Activated CD8-positive, alpha-beta memory T cell treated with anti-CD3 and anti-CD28 coated beads for 36 hours (primary cell): ENCODE measurements around the gene PRKAG2. TPM values are rescaled to one million over a fixed set of nuclear protein-coding genes. Genes with fewer than 3 reads are reported as not detected.

ENCODE experiments used
- CTCF ChIA-PET: fragments of 350-600 bp; sonication (Branson Sonifier 250); formaldehyde crosslinking; loops from one replicate; lab custom pipeline; 2021; ENCODE audit warnings: antibody characterized with exemption; lab: Charles Lee
- POLR2A ChIA-PET: fragments of 350-600 bp; sonication (Branson Sonifier 250); formaldehyde crosslinking; loops from one replicate; lab custom pipeline; 2021; ENCODE audit warnings: antibody characterized with exemption; lab: Charles Lee
- total RNA-seq, 2 experiments: library from RNA; stranded (reverse); gene quantifications; one replicate each; pipeline ENCODE4 v1.2.3, GENCODE V29; 2021

PRKAG2 gene
- total RNA-seq, 2 experiments from 2014 or later, result 23.6 to 24.8 TPM

DNA sequence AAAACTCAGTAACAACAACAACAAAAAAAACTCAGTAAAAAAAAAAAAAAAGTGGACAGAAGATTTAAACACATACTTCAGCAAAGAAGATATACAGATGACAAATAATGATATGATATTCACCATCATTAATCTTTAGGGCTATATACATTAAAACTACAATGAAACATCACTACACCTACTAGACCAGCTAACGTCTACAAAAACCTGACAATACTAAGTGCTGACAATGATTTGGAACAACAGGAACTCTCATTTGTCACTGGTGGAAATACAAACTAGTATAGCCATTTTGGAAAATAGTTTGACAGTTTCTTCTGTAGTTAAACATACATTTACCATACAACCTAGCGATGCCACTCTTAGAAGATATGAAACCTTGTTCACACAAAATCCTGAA is 185.5 kb downstream of the PRKAG2 start:
- POLR2A ChIA-PET, result no interaction called here

DNA sequence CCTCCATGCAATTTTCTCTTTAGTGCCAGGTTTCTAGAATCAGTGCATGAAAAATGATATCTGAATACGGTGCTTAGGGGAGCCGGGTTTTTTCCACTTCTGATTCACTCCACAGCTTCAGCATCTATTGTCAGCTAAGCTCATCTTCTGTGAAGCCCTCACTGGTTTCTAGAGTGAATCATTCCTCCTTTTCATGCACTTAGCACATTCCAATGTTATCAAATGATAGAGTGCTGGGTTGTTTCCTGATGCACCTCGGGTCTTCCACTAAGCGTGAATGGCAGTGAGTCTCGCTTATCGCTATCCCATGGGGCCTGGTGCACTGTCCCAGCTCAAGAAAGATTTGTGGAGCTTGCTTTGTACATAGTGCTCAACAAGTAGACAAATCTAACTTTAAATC is 186.3 kb downstream of the PRKAG2 start:
- CTCF ChIA-PET, result no interaction called here
- POLR2A ChIA-PET, result no interaction called here

More for the DNA sequence above, 185.5 kb downstream of the PRKAG2 start:
- CTCF ChIA-PET, result no interaction called here

DNA sequence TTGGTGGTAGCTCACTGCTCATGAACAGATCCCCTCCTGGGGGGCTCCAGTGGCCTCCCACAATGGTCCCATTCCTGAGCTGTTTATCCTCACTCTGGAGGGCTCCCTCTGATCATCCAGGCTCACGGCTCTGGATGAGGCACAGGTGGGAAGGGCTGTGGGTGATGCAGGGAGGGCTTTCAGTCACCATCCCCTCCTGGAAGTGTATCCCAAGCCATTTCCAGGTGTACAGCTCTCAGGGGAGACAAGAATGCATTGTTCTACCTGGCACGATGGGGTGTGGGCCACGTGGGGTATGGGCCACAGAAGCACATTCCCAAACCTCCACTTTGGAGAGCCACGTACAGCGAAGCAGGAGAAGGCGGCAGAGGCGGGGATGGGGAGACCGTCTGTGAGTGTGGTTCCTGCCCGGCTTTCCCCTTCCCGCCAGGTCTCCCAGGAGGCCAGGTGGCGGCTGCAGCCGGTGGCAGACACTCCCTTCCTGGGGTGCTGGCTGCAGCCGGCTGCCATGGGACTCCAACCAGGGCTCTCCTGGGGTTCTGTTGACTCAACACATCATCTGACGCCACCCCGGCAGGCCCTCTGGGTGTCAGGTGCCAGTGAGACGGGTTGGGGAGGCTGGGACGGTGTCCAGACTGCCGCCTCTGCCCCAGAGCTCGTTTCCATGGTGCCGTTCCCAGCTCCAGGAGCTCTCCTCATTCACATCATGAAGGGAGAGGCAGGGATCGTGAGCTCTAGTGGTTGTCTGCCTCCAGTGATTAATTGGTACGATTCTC is 187.5 kb downstream of the PRKAG2 start:
- CTCF ChIA-PET, result interaction anchor here (0.9 kb wide), 1 partner anchor 247 kb away, joined by 4 read pairs; no protein-coding TSS in a partner anchor
- POLR2A ChIA-PET, result no interaction called here

DNA sequence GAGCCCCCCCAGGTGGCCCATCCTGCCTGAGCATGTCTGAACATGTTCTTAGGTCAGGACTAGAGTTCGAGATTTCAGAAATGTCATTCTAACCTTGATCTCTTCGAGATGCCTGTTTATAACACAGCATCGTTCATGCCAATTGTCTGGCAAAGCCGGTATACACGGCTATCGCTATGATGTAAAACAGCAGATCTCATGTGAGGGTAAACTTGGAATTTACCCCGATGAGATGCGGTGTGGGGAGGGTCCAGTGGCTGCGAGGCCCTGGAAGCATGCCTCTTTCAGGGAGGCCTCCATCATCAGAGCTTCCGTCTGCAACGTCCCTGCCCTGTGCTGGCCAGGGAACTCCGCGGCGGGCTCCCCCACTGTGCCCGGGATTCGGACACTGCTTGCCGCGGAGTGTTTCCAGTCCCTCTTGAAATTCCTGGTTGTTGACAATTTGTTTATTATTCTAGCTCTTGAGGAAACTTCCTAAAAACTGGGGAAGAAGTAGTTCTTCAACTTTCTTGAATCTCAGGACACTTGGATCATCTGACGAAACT is 188.6 kb downstream of the PRKAG2 start:
- POLR2A ChIA-PET, result no interaction called here

DNA sequence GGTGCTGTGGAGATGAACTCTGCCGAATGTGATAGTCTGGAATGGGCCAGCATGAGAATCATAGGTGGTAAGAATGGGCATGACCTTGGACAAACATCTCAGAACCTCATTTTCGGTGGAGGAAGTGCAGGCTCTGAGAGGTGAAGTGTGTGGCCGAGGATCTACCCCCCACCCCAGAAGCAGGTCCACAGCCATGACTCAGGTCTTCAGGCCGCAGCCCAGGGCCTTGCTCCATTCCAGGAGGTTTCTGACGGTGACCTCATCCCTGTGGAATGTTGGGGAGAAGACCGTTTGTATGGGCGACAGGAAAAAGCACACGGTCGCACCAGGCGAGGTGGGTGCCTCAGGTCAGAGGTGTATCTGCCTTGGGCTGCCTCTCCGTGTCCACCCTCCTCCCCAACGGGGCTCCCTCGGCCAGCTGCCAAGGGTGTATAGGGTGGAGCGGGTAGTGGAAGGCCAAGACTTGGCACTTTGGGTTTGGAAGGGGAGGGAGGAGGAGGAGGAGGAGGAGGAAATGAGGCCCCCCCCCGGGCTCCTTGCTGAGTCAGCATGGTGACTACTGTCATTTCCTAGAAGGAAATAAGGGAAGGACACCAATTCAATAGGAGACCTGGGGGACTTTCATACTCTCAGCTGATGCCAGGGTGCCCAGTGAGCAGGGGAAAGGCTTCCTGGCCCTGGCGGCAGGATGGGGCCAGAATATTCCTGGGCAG is 189.2 kb downstream of the PRKAG2 start:
- ChIA-PET CTCF (no interaction called here), POLR2A (no interaction called here)

More for the DNA sequence above, 188.6 kb downstream of the PRKAG2 start:
- CTCF ChIA-PET, result interaction anchor here (0.9 kb wide), 1 partner anchor 248 kb away, joined by 4 read pairs; no protein-coding TSS in a partner anchor

DNA sequence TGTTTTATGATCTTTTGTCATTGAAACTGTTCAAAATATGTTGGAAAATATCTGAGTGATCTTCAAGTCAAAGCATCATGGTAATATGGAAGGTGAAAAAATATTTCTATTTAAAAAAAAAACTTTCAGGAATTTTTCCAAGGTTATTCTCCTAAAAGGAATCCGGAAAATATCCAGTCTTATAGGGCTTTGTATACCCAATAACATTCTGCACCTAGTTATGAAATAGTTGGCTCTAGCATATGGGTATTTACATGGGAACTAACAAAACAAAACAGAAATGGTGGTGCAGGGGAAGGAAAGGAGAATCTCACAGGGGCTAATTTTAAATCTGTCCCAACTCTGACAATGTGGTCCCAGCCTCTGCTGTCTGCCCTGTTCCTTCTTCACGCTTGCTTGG is 190.1 kb downstream of the PRKAG2 start:
- ChIA-PET POLR2A (no interaction called here), CTCF (no interaction called here)

DNA sequence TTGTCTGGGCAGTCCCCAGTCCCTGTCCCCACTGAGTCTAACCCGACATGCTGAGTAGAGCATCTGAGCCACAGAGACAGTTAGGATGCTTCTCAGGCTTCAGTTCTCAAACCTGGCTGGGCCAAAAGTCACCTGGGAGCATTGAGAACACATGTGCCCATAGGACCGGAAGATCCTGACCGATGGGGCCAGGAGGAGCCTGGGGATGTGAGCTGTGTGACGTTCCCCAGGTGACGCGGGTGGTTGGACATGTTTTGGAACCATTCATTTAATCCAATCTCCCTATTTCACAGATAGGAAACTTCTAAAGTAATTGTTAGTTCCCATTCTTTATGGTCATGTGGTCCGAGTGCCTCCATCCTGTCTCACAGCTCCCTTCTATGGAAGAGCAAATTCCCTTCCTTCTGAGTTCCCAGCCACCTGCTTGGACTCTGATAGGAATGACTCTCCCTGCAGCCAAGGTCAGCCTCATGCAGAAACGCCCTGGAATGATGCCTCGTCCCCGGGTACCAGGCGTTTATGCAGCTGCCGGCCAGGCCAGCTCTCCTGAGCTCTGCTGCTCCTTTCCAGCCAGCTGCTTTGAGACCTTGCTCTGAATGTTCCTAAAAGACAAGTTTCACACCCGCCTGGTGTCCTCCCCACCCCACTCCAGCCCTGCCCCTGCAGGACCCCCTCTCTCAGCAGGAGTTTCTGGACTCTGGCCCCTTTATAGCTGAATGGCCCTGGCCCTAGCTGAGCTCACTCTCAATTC is 190.7 kb downstream of the PRKAG2 start:
- CTCF ChIA-PET, result no interaction called here
- POLR2A ChIA-PET, result no interaction called here

DNA sequence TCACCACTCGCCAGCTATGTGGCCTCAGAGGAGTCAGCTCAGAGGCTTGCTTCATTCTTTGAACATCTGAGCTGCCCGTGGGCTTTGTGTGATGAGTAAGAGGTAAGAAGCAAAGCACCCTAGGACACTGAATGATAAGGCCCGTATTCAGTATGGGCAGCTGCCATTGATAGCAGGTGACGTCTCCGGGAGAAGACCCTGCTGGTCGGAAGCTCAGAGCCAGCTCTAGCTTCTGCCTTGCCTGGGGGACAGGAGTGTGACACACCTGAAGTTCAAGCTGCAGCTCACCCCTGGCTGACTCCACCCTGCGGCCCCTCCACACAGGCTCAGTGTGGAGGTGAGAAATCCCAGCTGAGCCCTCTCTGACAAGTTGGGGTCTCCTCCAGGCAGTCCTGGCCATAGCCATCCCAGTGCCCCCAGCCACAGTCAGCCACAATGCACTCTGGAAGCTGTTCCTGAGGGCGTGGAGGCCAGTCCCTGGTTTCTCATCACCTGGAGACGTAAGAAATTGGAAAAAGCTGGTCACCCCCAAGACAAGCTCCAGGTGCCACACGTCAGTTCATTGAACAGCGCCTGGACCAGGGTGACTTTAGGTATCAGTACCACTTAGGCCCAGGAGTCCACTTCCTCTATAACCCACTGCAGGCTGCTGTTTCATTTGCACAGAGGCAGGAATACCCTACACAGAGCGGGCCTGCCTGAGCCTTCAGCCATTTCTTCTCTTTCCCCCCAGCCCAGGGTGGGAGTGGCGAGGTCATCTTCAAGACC is 192.3 kb downstream of the PRKAG2 start:
- CTCF ChIA-PET, result interaction anchor here (0.7 kb wide), 1 partner anchor 235 kb away, joined by 3 read pairs; no protein-coding TSS in a partner anchor

DNA sequence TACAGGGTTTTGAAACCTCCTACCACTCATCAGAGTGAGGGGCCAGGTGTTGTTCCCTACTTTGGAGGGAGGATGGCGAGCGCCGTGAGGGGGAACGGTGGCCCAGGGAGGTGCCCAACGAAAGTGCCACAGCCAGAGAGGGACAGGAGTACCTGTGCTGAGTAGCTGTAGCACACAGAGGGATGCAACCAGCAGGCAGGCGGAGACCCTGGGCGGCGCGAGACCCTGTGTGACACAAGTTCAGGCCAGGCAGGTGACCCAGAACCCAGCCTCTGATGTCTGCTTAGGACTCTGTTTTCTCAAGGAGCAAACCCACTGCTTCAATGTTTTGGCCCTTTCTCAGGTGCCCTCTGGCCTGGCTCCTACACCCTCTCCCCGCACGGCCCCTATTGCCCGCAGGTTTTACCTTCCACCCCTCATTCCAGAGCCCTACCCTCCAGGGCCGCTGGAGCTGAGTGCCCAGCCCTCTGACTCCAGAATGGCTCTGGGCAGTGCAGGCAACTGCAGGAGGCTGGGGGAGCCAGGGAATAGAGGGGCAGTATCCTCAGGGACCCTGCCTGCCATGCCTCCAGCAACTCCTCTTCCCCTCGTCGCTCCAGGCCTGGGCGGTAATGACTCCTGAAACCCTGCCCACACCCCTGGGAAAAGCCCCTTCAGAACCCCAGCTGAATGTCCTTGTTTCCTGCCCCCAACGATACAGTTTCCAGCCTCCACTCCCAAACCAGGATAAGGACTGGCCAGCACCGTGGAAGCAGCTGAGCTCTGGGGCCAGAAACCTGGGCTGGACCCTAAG is 193.1 kb downstream of the PRKAG2 start:
- ChIA-PET POLR2A (no interaction called here), CTCF (no interaction called here)

More for the DNA sequence above, 192.3 kb downstream of the PRKAG2 start:
- POLR2A ChIA-PET, result no interaction called here

DNA sequence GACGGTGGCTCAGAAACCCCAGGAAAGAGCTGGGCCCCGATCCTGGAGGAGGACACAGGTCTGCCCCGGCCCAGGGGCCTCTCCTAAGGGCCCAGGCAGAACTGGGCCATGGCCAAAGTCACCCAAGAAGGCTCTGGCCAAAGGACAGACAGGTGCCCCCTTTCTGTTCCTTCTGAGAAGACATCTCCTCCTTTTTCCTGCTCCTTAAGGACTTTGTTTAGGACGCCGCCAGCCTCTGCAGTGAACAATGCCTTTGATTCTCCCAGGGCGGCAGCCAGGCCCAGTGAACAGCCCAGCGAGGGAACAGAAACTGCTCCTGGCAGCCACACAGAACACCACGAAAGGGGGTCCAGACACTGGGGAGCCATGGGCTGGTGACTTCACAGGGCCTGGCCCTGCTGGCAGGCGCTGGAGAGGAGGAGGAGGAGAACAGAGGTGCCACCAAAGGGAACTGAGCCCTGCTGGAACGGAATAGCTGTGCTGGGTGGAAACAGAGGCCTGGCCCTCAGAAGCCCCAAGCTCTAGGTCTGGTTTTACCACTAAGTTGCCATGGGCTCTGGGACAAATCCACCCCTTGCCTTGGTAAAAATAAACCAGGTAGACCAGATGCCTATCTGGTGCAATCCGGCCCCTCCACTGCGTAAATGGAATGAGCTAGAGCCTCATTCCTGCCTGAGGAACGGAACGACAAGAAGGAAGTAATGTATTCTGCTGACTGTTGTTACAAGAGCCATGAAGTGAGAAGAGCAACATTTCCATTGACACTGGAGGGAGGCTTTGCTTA is 193.9 kb downstream of the PRKAG2 start:
- POLR2A ChIA-PET, result no interaction called here
- CTCF ChIA-PET, result interaction anchor here (0.8 kb wide), 1 partner anchor 9 kb away, joined by 3 read pairs; no protein-coding TSS in a partner anchor

DNA sequence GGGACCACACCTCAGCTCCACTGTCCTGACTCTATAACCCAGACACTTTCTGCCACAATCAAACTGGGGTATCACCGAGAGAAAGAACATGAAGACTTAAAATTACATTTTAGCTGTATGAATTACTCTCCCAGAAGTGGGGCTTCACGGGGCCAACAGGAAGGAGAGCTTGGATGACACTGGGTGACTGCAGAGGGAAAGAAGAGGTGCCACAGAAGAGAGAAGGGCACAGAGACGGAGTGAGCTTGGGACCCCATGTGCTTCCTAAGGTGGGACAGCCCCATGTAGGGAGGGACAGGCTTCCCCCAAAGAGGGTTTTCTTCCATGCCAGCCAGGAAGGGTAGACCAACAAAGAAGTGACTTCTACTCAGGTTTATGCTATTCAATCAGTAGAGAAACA is 195.2 kb downstream of the PRKAG2 start:
- ChIA-PET POLR2A (no interaction called here), CTCF (interaction anchor here (1.2 kb wide), 1 partner anchor 13 kb away, joined by 3 read pairs; no protein-coding TSS in a partner anchor)

DNA sequence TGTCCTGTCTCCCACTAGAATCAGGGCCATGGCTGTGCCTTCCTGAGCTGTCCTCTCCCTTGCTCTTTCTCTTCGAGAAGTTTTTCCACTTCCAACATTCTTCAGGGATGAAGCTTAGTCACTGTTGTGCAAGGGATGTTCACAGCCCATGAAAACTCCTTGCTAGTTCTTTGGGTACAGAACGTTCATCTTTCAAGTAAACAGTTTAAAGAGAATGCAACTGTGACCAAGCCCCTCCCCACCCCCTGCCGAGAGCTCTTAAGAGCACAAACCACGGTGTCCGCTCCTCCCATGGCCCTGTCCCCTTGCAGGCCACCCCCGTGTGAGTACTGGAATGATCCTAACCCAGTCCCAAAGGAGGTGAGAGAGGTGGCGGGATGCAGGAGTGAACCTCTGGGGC is 196.1 kb downstream of the PRKAG2 start:
- POLR2A ChIA-PET, result no interaction called here
- CTCF ChIA-PET, result no interaction called here

DNA sequence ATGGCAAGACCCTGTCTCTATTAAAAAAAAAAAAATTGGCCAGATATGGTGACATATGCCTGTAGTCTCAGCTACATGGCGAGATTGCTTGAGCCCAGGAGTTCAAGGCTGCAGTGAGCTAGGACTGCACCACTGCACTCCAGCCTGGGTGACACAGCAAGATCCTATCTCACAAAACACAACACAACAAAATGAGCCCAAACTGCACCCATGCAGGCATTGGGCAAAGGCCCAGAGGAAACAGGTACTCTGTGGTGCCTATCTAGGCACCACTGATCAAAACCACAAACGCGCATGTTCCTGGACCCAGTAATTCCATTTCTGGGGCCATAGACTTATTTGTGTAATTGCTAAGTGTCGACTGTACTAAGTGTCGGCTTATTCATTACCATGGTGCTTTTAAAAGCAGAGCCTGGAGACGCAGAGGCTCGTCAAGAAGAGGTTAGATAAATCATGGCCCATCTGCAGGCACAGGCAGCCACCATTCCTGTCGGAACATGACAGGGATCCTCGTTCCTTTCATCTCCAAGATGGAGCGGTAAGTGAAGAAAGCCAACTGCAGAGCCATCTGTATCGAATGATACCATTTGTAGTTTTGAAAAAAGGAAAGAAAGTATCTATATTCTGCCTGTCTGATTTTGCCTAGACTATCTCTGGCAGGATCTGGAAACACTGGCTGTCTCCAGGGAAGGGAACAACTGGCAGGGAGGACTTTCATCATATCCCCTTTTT is 196.9 kb downstream of the PRKAG2 start:
- CTCF ChIA-PET, result no interaction called here
- POLR2A ChIA-PET, result no interaction called here

DNA sequence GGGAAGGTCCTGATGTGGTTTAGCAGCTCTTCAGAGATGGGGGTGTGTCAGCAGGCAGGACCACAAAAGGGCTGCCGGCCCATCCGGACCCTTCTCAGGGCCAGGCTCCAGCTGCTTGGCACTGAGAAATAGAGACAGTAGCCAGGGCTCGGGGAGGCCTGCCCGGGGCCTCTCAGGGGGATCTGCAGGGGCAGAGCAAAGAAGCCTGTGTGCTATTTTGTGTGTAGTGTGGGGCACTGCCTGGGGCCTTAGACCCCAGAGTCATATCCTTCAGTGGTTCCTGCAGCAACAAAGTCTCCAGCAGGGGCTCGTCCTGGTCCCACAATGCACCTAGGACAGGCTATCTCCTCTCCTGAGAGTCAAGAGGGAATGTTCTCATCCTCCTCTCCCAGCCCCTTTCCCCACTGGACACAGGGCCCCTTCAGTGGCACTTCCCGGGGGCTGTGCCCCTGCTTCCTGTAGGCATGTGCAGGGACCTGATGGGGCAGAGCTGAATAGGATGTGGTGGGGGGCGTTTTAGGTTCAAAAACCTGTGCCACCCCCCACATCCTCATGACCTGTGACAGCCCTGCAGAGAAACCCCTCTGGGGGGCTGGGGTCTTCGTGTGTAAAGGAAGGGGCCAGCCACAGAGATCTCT is 197.7 kb downstream of the PRKAG2 start:
- CTCF ChIA-PET, result no interaction called here
- POLR2A ChIA-PET, result no interaction called here

DNA sequence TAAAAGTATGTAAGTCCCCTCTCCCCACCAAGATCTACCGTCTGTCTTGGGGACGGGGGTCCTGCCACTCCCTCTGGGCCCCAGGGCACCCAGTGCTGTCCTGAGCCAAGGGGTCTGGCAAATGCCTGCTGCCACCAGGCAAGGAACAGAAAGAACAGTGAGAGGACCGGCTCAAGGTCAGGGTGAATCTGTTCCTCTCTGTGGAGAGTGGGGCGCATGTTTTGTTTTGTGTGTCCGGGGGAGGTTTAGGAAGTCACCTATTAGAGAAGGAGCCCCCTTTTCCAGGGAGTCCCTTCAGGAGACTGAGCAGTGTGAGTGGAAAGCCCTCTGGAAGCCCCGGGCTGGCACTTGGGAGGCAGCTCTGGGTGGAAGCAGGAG is 198.7 kb downstream of the PRKAG2 start:
- ChIA-PET POLR2A (no interaction called here), CTCF (no interaction called here)

DNA sequence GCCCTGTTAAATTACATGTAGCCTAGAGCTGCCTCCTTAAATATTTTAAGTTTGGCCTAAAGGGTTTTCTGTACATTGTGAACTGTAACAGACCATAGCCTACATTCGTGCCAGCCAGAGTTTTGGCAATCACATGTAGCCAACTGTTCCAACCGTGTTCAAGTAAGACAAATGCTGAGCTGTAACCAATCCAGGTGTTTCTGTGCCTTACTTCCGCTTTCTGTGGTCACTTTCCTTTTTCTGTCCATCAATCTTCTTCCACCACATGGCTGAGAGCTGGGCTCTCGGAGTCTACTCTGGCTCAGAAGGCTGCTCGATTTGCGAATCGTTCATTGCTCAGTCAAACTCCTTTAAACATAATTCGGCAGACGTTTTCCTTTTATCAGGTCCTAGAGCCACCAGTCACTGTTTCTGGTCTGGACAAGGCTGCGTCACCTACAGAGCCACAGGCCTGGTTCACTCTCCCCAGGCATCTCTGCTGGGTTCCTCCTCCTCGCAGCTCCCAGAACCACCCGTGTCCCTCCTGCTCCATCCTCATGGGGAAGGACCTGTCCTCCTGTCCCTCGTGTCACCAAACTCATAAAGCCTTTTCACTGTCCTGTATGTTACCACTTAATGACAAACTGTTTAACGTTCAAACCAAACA is 199.2 kb downstream of the PRKAG2 start:
- ChIA-PET POLR2A (no interaction called here), CTCF (no interaction called here)
